HK-2 (cell line): ENCODE results near the gene PAX4.

ENCODE experiments used
- DNase-seq: peaks from one replicate; pipeline ENCODE4 v3.0.0-alpha.2; 2018; ENCODE audit not compliant: unreplicated experiment

The PAX4 gene, protein sequence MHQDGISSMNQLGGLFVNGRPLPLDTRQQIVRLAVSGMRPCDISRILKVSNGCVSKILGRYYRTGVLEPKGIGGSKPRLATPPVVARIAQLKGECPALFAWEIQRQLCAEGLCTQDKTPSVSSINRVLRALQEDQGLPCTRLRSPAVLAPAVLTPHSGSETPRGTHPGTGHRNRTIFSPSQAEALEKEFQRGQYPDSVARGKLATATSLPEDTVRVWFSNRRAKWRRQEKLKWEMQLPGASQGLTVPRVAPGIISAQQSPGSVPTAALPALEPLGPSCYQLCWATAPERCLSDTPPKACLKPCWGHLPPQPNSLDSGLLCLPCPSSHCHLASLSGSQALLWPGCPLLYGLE

DNA sequence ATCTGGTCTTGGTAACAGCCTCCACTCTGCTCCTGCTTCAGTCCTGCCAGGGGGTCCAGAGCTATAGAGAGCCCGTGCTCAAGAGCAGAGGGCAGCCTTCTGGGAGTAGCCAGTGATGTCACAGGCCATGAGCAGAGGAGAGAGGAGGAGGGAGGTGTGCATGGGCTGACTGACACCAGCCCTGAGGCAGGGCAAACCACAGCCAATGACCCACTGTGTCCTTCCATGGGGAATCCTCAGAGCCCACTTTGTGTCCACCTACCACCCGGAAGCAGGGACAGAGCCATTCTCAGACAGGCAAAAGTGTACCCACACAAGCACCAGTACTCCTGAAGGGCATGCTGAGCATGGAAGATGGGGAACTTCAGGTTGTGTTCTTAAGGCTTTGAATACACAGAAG is at the start of gene PAX4:
Gene PAX4, minus strand, starts transcription at position 101 of the 400 bp plus-strand sequence. CDS start 2,214 bp downstream, outside the sequence.
- no peak for DNase-seq

- DNase-seq, result no peak
These were observed 49.2 kb upstream of the PAX4 start for GRCh38 chr7:127667017-127667670.

- no peak for DNase-seq
These were observed 48.7 kb upstream of the PAX4 start for GRCh38 chr7:127666602-127667001.

GRCh38 chr7:127665922-127666321 is 48.0 kb upstream of the PAX4 start:
- no peak for DNase-seq

GRCh38 chr7:127658970-127659630 is 41.2 kb upstream of the PAX4 start:
- DNase-seq, result no peak

DNA sequence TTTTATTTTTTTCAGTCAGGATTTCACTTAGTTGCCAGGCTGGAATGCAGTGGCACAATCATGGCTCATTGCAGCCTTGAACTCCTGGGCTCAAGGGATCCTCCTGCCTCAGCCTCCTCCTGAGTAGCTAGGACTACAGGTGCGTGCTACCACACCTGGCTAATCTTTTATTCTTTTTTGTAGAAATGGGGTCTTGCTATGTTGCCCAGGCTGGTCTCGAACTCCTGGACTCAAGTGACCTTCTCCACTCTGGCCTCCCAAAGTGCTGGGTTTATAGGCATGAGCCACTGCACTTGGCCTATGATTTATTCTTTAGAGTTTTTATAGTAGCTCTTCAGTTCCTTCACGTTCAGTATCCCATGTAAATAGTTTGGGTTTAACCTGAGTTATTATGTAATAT is 39.6 kb upstream of the PAX4 start:
- DNase-seq, result no peak

- no peak for DNase-seq
These were observed 37.8 kb upstream of the PAX4 start for GRCh38 chr7:127655720-127656119.

GRCh38 chr7:127654404-127655394 is 36.8 kb upstream of the PAX4 start:
- DNase-seq, result no peak

GRCh38 chr7:127653396-127653795 is 35.5 kb upstream of the PAX4 start:
- DNase-seq, result no peak

DNA sequence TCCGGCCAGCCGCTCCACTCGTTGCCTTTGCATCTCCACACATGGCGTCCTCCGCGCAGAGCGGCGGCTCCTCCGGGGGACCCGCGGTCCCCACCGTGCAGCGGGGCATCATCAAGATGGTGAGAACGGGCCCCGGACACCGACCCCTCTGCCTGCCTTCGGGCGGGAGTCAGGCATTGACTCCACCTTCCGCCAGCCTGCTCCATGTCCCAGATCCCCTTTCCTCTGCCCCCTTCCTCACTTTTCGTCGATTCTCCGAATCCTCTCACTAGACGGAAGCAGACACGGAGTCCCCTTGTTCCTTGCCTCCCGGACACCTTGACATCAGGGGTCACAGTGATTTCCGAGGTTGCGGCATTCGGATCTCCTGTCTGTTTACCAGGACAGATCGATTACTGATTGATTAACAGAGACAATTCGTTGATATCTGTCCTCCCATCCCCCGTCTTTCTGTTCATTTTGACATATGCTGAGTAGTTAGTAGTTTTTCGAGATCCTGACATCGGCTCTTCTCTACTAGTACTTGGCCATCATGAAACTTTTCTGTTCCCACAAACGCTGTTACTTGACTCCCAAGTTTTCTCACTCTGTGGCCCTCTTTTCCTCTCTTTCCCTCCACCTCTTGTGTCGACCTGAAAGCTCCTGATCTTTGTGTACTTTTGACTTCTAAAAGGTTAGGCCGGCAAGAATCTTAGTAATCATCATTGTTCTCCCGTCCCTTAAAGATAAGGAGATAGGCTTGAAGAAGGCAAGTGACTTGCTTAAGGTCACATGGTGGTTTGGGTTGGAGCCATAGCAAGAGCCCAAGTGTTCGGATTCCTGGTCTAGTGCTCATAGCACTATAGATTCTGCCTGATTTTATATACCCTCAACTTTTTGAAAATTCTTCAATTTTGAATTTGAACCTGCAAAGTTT is 34.6 kb upstream of the PAX4 start:
- no peak for DNase-seq

GRCh38 chr7:127651556-127652332 is 33.8 kb upstream of the PAX4 start, which contains the start of gene SND1:
Gene SND1, plus strand, starts transcription at chr7:127652194. Its CDS starts 180 bp downstream, at chr7:127652374.
- DNase-seq, result peak; percentile 99

DNA sequence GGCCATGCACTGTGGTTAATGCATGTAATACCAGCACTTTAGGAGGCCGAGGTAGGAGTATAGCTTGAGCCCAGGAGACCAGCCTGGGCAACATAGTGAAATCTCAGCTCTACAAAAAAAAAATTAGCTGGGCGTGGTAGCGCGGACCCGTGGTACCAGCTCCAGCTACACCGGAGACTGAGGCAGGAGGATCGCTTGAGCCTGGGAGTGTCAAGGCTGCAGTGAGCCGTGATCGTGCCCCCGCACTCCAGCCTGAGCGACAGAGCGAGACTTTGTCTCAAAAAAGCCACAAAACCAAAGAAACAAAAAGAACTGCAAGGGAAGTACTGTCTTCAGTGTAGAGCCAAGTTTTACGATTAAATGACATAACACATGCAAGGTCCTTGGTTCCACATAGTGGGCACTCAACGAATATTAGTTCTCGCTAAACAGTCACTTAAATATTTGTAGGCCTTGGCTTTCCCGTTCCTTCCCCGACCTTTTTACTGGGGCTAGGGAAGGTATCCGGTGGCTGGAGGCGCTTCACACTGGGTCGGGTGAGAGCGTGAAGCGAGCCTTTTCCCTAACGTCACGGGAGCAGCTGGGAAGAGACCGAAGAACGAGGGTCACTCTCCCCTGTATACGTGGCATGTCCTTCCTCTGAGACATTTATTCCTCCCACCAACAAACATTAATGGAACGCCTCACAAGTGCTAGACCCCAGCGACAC is 33.1 kb upstream of the PAX4 start:
- DNase-seq, result no peak

GRCh38 chr7:127648986-127649385 is 31.0 kb upstream of the PAX4 start:
- no peak for DNase-seq

DNA sequence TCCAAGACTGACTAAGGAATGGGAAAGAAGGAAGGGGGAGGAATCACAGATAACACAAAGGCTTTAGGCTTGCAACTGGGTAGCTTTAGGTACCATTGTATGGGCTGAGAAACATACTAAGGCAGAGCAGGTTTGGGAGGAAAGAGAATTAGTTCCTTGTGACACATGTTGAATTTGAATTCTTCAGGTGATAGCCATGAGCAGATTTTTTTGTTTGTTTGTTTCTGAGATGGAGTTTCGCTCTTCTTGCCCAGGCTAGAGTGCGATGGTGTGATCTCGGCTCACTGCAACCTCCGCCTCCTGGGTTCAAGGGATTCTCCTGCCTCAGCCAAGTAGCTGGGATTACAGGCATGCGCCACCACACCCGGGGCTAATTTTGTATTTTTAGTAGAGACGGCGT is 29.7 kb upstream of the PAX4 start:
- DNase-seq, result no peak

DNA sequence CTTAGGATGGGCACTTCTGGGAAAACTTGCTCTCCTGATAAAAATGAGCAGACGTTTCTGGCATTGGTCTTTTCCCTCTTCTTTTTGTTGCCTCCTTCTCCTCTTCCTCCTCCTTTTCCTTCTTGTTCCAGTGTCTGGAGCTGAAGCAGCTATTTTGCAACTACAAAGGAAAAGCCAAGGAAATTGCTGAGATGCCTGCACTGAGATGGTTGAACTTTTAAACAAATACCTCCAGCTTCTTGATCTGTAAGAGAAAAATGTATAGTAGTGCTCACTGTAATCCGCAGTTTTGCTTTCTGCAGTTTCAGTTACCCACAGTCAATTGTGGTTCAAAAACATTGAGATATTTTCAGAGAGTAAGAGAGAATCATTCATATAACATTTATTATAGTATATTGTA is 26.5 kb upstream of the PAX4 start:
- DNase-seq, result no peak

DNA sequence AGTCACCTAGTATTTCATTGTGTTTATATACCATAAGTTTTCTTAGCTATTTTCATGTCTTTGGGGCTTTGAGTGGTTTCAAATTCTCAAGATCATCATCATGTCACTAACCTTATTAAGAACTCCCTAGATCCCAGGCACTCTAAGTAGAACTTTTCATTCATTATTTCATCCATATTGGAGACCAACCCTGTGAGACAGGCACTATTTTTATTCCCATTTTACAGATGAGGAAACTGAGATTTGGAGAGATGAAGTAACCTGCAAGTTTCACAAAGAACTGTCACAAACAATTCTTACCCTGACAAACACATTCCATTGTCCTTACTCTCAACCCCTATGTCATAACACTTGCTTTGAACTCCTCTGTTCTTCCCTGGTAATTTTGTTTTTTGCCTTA is 20.3 kb upstream of the PAX4 start:
- DNase-seq, result no peak

- DNase-seq, result no peak
These were observed 17.8 kb upstream of the PAX4 start for GRCh38 chr7:127635659-127636285.

- DNase-seq, result no peak
These were observed 14.5 kb upstream of the PAX4 start for GRCh38 chr7:127632276-127632910.
